RPMI7951 (cell line): Measurements from ENCODE around the gene RSPRY1. TPM values are rescaled to one million over a fixed set of nuclear protein-coding genes. Genes with fewer than 3 reads are reported as not detected.
A peak's percentile ranks its signal among the peaks of the same experiment; 100 is the strongest.
"Not testable (repeated sequence)": the region's sequence is repeated elsewhere in the genome, so short reads cannot be mapped to it uniquely, and the experiment has no call there.

Experiments
- DNase-seq: peaks from one replicate; pipeline ENCODE4 v3.0.0-alpha.2; 2012; ENCODE audit warnings: low read depth
- total RNA-seq: library from RNA; depleted of rRNA; stranded (reverse); fragments of >200 nt; shearing (Covaris generic); gene quantifications from 2 replicates; pipeline ENCODE4 v1.2.3, GENCODE V29; 2014

Gene RSPRY1
- total RNA-seq, 1 experiment from 2014 or later: 41.5 TPM

- no peak for DNase-seq
Measured at GRCh38 chr16:57255686-57256415, 69.7 kb downstream of the RSPRY1 start.

GRCh38 chr16:57256601-57257395 lies 70.7 kb downstream of the RSPRY1 start:
- DNase-seq: no peak

- DNase-seq: no peak
Measured at GRCh38 chr16:57257455-57258070, 71.4 kb downstream of the RSPRY1 start.

GRCh38 chr16:57258226-57258909 lies 72.2 kb downstream of the RSPRY1 start:
- no peak for DNase-seq

GRCh38 chr16:57258910-57259475 lies 72.9 kb downstream of the RSPRY1 start:
- no peak for DNase-seq

- peak; percentile 72 for DNase-seq
Measured at GRCh38 chr16:57260294-57260929, 74.3 kb downstream of the RSPRY1 start.

- DNase-seq: no peak
Measured at GRCh38 chr16:57261806-57262205, 75.7 kb downstream of the RSPRY1 start.

- no peak for DNase-seq
Measured at GRCh38 chr16:57262841-57263540, 76.9 kb downstream of the RSPRY1 start.

- DNase-seq: no peak
Measured at GRCh38 chr16:57263541-57264351, 77.6 kb downstream of the RSPRY1 start.

- DNase-seq: no peak
Measured at GRCh38 chr16:57264381-57264780, 78.3 kb downstream of the RSPRY1 start.

GRCh38 chr16:57264950-57265371 lies 78.8 kb downstream of the RSPRY1 start:
- DNase-seq: no peak

GRCh38 chr16:57265850-57266530 lies 79.9 kb downstream of the RSPRY1 start:
- peak; percentile 22 for DNase-seq

- DNase-seq: peak; percentile 10
Measured at GRCh38 chr16:57266531-57267260, 80.6 kb downstream of the RSPRY1 start.

- DNase-seq: not testable (repeated sequence)
Measured at GRCh38 chr16:57267343-57267742, 81.2 kb downstream of the RSPRY1 start.

GRCh38 chr16:57268804-57269800 lies 83.0 kb downstream of the RSPRY1 start:
- no peak for DNase-seq

GRCh38 chr16:57270221-57271062 lies 84.3 kb downstream of the RSPRY1 start:
- DNase-seq: no peak
